ENCODE measurements around the gene RAB34. TPM values are rescaled to one million over a fixed set of nuclear protein-coding genes. Genes with fewer than 3 reads are reported as not detected.

The RAB34 gene
- total RNA-seq, 2 donors from 2014 or later = 6.2 to 14.0 TPM

- Histone ChIP-seq H3K4me1 (no peaks in the 10 kb centered on the region), H3K27me3 (no peaks in the 10 kb centered on the region), H3K9me3 (no peaks in the 10 kb centered on the region), H3K4me3 (no peak overlapping the region), H3K27ac (no peak overlapping the region), H3K36me3 (peaks cover 28% of the 10 kb centered on the region), H3K9ac (ENCODE audit: low read depth in 2 of 2, low read length in 2 of 2) (no peak overlapping the region)
- intact Hi-C loops (cut with DNase I) = no loop called here
- TF ChIP-seq CTCF (IDR thresholded peaks at IDR 0.05) = no peak
- no peak for DNase-seq
These were observed 23.8 kb downstream of the RAB34 start for GRCh38 chr17:28693869-28694268.

GRCh38 chr17:28689011-28689410 lies 28.7 kb downstream of the RAB34 start:
- no peaks in the 10 kb centered on the region for H3K4me1 ChIP-seq
- no peak overlapping the region for H3K9ac ChIP-seq (ENCODE audit: low read depth in 2 of 2, low read length in 2 of 2)
- TF ChIP-seq CTCF (IDR thresholded peaks at IDR 0.05) = no peak
- H3K9me3 ChIP-seq = no peaks in the 10 kb centered on the region
- DNase-seq = no peak
- H3K4me3 ChIP-seq = no peak overlapping the region
- intact Hi-C loops (cut with DNase I) = loop anchor here (10.0 kb wide), 1 partner anchor 66 kb away; no protein-coding TSS in a partner anchor
- no peak overlapping the region for H3K27ac ChIP-seq
- no peaks in the 10 kb centered on the region for H3K27me3 ChIP-seq
- peaks cover 28% of the 10 kb centered on the region for H3K36me3 ChIP-seq

GRCh38 chr17:28688481-28688880 lies 29.2 kb downstream of the RAB34 start:
- no peak for DNase-seq
- intact Hi-C loops (cut with DNase I) = loop anchor here (10.0 kb wide), 1 partner anchor 66 kb away; no protein-coding TSS in a partner anchor
- Histone ChIP-seq H3K27ac (no peak overlapping the region), H3K4me1 (no peaks in the 10 kb centered on the region), H3K36me3 (peaks cover 34% of the 10 kb centered on the region), H3K9me3 (no peaks in the 10 kb centered on the region), H3K4me3 (no peak overlapping the region), H3K27me3 (no peaks in the 10 kb centered on the region), H3K9ac (ENCODE audit: low read depth in 2 of 2, low read length in 2 of 2) (no peak overlapping the region)
- no peak for TF ChIP-seq CTCF (IDR thresholded peaks at IDR 0.05)

GRCh38 chr17:28686296-28686695 lies 31.4 kb downstream of the RAB34 start:
- Histone ChIP-seq H3K4me3 (no peak overlapping the region), H3K27ac (no peak overlapping the region), H3K36me3 (peaks cover 55% of the 10 kb centered on the region), H3K4me1 (no peaks in the 10 kb centered on the region), H3K9ac (ENCODE audit: low read depth in 2 of 2, low read length in 2 of 2) (no peak overlapping the region), H3K27me3 (no peaks in the 10 kb centered on the region), H3K9me3 (no peaks in the 10 kb centered on the region)
- DNase-seq = no peak
- intact Hi-C loops (cut with DNase I) = loop anchor here (10.0 kb wide), 1 partner anchor 69 kb away; no protein-coding TSS in a partner anchor
- TF ChIP-seq CTCF (IDR thresholded peaks at IDR 0.05) = no peak

- TF ChIP-seq CTCF (IDR thresholded peaks at IDR 0.05) = no peak
- H3K36me3 ChIP-seq = peaks cover 54% of the 10 kb centered on the region
- intact Hi-C loops (cut with DNase I) = loop anchor here (10.0 kb wide), 1 partner anchor 69 kb away; no protein-coding TSS in a partner anchor
These were observed 32.3 kb downstream of the RAB34 start for GRCh38 chr17:28685366-28685765.

More at GRCh38 chr17:28685366-28685765, 32.3 kb downstream of the RAB34 start:
- no peaks in the 10 kb centered on the region for H3K4me1 ChIP-seq
- H3K9me3 ChIP-seq = no peaks in the 10 kb centered on the region
- no peak for DNase-seq
- H3K4me3 ChIP-seq = no peak overlapping the region
- no peak overlapping the region for H3K27ac ChIP-seq
- H3K27me3 ChIP-seq = no peaks in the 10 kb centered on the region
- no peak overlapping the region for H3K9ac ChIP-seq (ENCODE audit: low read depth in 2 of 2, low read length in 2 of 2)

Measured in colonic mucosa (tissue), 4 donors.